GM19351 (cell line): ENCODE results near the gene CCM2.
"Not testable (repeated sequence)": the region's sequence is repeated elsewhere in the genome, so short reads cannot be mapped to it uniquely, and the experiment has no call there.

Source experiments
- ATAC-seq: cut with Tn5 transposase; IDR thresholded peaks from one replicate; pipeline ENCODE4 v1.9.1; 2021; ENCODE audit warnings: mild to moderate bottlenecking, moderate library complexity; ENCODE audit not compliant: unreplicated experiment

The CCM2 gene

GRCh38 chr7:44995555-44996493 is 4.2 kb upstream of the CCM2 start:
- ATAC-seq: no peak

GRCh38 chr7:44998153-44998871 is 1.7 kb upstream of the CCM2 start:
- no peak for ATAC-seq

- peak; percentile 59 for ATAC-seq
Measured at GRCh38 chr7:44999245-45000092, 532 bp upstream of the CCM2 start.

- ATAC-seq: peak; percentile 41
Measured at GRCh38 chr7:45001138-45001694, 1.2 kb downstream of the CCM2 start.

GRCh38 chr7:45001826-45002225 is 1.8 kb downstream of the CCM2 start:
- no peak for ATAC-seq

GRCh38 chr7:45003789-45004188 is 3.8 kb downstream of the CCM2 start:
- ATAC-seq: no peak

- no peak for ATAC-seq
Measured at GRCh38 chr7:45007106-45007505, 7.1 kb downstream of the CCM2 start.

- peak; percentile 88 for ATAC-seq
Measured at GRCh38 chr7:45007571-45008328, 7.7 kb downstream of the CCM2 start.

GRCh38 chr7:45013465-45013967 is 13.5 kb downstream of the CCM2 start:
- no peak for ATAC-seq

- no peak for ATAC-seq
Measured at GRCh38 chr7:45015313-45015712, 15.3 kb downstream of the CCM2 start.

GRCh38 chr7:45017253-45017652 is 17.3 kb downstream of the CCM2 start:
- no peak for ATAC-seq

GRCh38 chr7:45020915-45021314 is 20.9 kb downstream of the CCM2 start:
- ATAC-seq: no peak

GRCh38 chr7:45021604-45022296 is 21.7 kb downstream of the CCM2 start:
- ATAC-seq: peak; percentile 67

- no peak for ATAC-seq
Measured at GRCh38 chr7:45024126-45024744, 24.2 kb downstream of the CCM2 start.

- ATAC-seq: not testable (repeated sequence)
Measured at GRCh38 chr7:45025473-45025872, 25.5 kb downstream of the CCM2 start.

GRCh38 chr7:45026013-45026412 is 26.0 kb downstream of the CCM2 start:
- ATAC-seq: no peak

GRCh38 chr7:45026984-45027773 is 27.2 kb downstream of the CCM2 start:
- peak; percentile 70 for ATAC-seq

GRCh38 chr7:45027774-45028114 is 27.7 kb downstream of the CCM2 start:
- no peak for ATAC-seq
